Right lobe of liver (tissue), 4 donors: ENCODE results near the gene TBC1D1.

Source experiments
- POLR2A ChIP-seq: fragments of 450-650 bp; IDR thresholded peaks from one replicate; pipeline ENCODE4 v1.6.1; 2017; ENCODE audit warnings: antibody characterized with exemption, mild to moderate bottlenecking
- TF ChIP-seq, protein P1 (sequence below), 4 donors: fragments of 200-600 bp in 3 of 4; fragments of 450-650 bp in 1 of 4; IDR thresholded peaks; one replicate each; pipeline versions ENCODE4 v1.5.1 to v1.8.0; 2016 to 2022; ENCODE audit warnings: antibody characterized with exemption in 4 of 4, mild to moderate bottlenecking in 2 of 4
- donor health status: DM: no; HTN: no; CAD: no.
- donor health status: DM: no; HTN: no; CAD: no.
- donor health status: DM: no; HTN: yes; CAD: no.

DNA sequence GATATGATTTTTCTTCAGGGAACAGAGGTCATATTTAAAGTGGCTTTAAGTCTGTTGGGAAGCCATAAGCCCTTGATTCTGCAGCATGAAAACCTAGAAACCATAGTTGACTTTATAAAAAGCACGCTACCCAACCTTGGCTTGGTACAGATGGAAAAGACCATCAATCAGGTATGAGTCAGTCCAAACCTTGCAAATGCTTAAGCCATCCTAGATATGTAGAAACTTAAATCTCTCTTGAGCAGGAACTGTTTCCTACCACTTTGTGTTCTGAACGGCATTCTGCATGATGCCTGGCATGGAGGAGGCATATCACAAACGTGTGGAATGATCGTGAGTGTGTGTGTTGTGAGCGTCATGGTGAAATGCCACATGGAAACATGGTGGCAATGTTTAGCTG lies 234.1 kb downstream of the TBC1D1 start:
- no peak for TF ChIP-seq POLR2A
- TF ChIP-seq, protein P1, sequence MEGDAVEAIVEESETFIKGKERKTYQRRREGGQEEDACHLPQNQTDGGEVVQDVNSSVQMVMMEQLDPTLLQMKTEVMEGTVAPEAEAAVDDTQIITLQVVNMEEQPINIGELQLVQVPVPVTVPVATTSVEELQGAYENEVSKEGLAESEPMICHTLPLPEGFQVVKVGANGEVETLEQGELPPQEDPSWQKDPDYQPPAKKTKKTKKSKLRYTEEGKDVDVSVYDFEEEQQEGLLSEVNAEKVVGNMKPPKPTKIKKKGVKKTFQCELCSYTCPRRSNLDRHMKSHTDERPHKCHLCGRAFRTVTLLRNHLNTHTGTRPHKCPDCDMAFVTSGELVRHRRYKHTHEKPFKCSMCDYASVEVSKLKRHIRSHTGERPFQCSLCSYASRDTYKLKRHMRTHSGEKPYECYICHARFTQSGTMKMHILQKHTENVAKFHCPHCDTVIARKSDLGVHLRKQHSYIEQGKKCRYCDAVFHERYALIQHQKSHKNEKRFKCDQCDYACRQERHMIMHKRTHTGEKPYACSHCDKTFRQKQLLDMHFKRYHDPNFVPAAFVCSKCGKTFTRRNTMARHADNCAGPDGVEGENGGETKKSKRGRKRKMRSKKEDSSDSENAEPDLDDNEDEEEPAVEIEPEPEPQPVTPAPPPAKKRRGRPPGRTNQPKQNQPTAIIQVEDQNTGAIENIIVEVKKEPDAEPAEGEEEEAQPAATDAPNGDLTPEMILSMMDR (IDR thresholded peaks at IDR 0.05): no peak
